Prostate gland (tissue), 2 donors: ENCODE results near the gene MICALL1. TPM values are rescaled to one million over a fixed set of nuclear protein-coding genes. Genes with fewer than 3 reads are reported as not detected.

Experiments
- DNase-seq: peaks from one replicate; pipeline ENCODE4 v3.0.0-alpha.2; 2019; ENCODE audit warnings: low spot score
- H3K27ac ChIP-seq, 2 donors: fragments of 200-600 bp; sonication (generic); 2 replicates each; pipeline ENCODE4 v1.5.1; 2017 to 2019
- H3K27me3 ChIP-seq: fragments of 200-600 bp; sonication (generic); replicated peaks from 2 replicates; pipeline ENCODE4 v1.5.1; 2019; ENCODE audit not compliant: insufficient read depth
- H3K36me3 ChIP-seq, 2 donors: fragments of 200-600 bp; sonication (generic); 1 replicate in 1 of 2; 2 replicates in 1 of 2; pipeline versions ENCODE4 v1.5.1 to v1.8.1; 2017 to 2019
- H3K4me1 ChIP-seq: fragments of 200-600 bp; sonication (generic); replicated peaks from 2 replicates; pipeline ENCODE4 v1.5.1; 2019
- H3K4me3 ChIP-seq, 2 donors: fragments of 200-600 bp; sonication (generic); 2 replicates each; pipeline ENCODE4 v1.5.1; 2017 to 2019
- H3K9me3 ChIP-seq: fragments of 200-600 bp; sonication (generic); 2 replicates; pipeline ENCODE4 v1.5.1; 2017
- POLR2A ChIP-seq: fragments of 450-650 bp; IDR thresholded peaks from one replicate; pipeline ENCODE4 v1.6.1; 2016; ENCODE audit warnings: antibody characterized with exemption, mild to moderate bottlenecking
- POLR2AphosphoS5 ChIP-seq: sonication (generic); formaldehyde crosslinking; IDR thresholded peaks from one replicate; pipeline ENCODE4 v1.6.1; 2017; ENCODE audit warnings: antibody characterized with exemption
- WGBS: methylation state at CpG from one replicate; pipeline ENCODE4 v1.1.5; 2018; 5-methylcytosine and 5-hydroxymethylcytosine counted together
- intact Hi-C: fragments of 100-400 bp; cut with DNase I; formaldehyde crosslinking; loops from one replicate; pipeline ENCODE4 v1.14.2; 2022
- total RNA-seq, 2 donors: library from RNA; depleted of rRNA; stranded (reverse); fragments of >200 nt; gene quantifications; one replicate each; pipeline ENCODE4 v1.1.0, GENCODE V29; 2016
- TF ChIP-seq, protein P1 (sequence below), 4 experiments: fragments of 200-600 bp in 2 of 4; fragments of 450-650 bp in 2 of 4; sonication (generic) in 2 of 4; IDR thresholded peaks; 1 replicate in 3 of 4; 2 replicates in 1 of 4; pipeline ENCODE4 v1.5.1; 2016 to 2019; ENCODE audit warnings: antibody characterized with exemption in 4 of 4, mild to moderate bottlenecking in 2 of 4, moderate library complexity in 2 of 4

MICALL1 gene
- total RNA-seq, 2 donors from 2014 or later, result 42.8 to 62.8 TPM

DNA sequence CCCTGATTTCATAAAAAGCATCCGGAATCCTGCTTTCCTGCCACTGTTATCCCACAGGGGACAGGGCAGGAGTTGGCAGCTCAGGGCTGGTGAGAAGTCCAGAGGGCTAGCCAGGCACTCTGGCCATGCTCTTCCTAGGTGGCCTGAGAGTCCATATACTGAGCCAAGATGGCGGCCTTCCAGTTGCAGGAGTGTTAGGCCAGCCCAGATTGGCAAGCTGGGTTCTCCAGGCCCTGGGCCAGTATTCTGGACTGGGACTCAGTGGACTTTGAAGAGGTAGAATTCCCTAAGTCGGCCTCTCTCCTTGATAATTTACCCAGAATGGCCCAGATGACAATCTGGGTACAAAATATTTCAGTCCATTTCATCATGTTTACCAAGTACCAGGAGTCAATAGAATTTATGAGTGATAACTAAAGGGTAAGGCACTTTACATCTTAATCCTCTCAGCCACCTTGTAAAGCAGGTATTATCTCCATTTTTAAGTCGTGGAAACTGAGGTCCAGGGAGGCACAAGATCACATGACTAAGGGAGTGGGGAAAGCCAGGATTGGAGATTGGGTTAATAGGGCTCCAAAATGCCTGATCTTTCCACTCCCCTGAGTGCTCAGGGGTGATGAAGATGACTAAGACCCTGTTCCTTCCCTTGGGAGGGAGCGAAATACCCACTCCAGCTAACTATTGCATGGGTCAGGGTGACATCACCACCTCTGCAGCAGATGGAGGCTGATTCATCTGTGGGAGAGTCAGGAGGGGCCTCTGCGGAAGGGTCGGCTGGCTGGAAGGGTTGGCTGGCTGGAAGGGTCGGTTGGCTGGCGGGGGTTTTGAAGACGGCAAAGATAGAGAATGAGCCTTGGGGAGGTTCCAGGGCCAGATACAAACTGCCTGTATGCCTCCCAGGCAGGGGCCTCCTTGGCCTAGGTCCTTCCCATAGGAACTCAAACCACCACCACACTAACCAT is 1.2 kb upstream of the MICALL1 start:
- no peaks in the 10 kb centered on the region for H3K9me3 ChIP-seq
- WGBS, result 61% methylated on average over 10 of the region's 10 CpGs
- TF ChIP-seq POLR2A, result peak; percentile 35
- TF ChIP-seq, protein P1, sequence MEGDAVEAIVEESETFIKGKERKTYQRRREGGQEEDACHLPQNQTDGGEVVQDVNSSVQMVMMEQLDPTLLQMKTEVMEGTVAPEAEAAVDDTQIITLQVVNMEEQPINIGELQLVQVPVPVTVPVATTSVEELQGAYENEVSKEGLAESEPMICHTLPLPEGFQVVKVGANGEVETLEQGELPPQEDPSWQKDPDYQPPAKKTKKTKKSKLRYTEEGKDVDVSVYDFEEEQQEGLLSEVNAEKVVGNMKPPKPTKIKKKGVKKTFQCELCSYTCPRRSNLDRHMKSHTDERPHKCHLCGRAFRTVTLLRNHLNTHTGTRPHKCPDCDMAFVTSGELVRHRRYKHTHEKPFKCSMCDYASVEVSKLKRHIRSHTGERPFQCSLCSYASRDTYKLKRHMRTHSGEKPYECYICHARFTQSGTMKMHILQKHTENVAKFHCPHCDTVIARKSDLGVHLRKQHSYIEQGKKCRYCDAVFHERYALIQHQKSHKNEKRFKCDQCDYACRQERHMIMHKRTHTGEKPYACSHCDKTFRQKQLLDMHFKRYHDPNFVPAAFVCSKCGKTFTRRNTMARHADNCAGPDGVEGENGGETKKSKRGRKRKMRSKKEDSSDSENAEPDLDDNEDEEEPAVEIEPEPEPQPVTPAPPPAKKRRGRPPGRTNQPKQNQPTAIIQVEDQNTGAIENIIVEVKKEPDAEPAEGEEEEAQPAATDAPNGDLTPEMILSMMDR (IDR thresholded peaks at IDR 0.05), result no peak
- H3K36me3 ChIP-seq, result no peaks in the 10 kb centered on the region
- H3K4me1 ChIP-seq, result no peaks in the 10 kb centered on the region
- no peak overlapping the region for H3K4me3 ChIP-seq
- intact Hi-C loops, result no loop called here
- peak overlapping the region; percentile 84 to 90 for H3K27ac ChIP-seq
- no peaks in the 10 kb centered on the region for H3K27me3 ChIP-seq
- no peak for DNase-seq

DNA sequence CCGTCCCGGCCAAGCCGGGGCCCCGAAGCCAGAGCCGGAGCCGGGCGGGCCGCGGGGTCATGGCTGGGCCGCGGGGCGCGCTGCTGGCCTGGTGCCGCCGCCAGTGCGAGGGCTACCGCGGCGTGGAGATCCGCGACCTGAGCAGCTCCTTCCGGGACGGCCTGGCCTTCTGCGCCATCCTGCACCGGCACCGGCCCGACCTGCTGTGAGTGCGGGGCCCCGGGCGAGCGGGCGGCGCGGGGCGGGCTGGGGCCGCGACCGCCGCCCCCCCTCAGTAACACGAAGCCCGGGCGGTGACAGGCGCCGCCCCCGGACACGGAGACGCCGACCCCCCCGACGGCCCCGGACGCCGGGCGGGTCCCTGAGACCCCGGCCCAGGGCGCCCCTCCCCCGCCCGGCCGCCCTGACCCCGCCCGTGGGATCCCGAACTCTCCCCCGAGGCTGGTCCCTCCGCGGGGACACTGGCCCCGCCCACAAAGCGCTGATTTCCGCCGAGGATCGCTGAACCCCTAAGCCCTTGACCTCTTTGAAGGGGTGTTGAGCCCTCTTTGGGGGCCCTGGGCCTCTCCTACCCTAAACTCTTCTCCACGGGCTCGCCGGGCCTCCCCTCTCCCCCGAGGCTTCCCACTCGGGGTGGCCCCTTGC is 389 bp downstream of the MICALL1 start:
- WGBS, result 2% methylated on average over 20 of the region's 75 CpGs
- Histone ChIP-seq H3K4me3 (peak overlapping the region; percentile 77 to 83), H3K4me1 (peaks cover 2% of the 10 kb centered on the region), H3K36me3 (no peaks in the 10 kb centered on the region), H3K27me3 (no peaks in the 10 kb centered on the region), H3K9me3 (no peaks in the 10 kb centered on the region), H3K27ac (peak overlapping the region; percentile 84 to 90)
- TF ChIP-seq, protein P1 (IDR thresholded peaks at IDR 0.05), result no peak
- TF ChIP-seq POLR2AphosphoS5 (no peak), POLR2A (no peak)
- DNase-seq, result no peak
- intact Hi-C loops, result loop anchor here (2.0 kb wide), 1 partner anchor 26 kb away; no protein-coding TSS in a partner anchor

DNA sequence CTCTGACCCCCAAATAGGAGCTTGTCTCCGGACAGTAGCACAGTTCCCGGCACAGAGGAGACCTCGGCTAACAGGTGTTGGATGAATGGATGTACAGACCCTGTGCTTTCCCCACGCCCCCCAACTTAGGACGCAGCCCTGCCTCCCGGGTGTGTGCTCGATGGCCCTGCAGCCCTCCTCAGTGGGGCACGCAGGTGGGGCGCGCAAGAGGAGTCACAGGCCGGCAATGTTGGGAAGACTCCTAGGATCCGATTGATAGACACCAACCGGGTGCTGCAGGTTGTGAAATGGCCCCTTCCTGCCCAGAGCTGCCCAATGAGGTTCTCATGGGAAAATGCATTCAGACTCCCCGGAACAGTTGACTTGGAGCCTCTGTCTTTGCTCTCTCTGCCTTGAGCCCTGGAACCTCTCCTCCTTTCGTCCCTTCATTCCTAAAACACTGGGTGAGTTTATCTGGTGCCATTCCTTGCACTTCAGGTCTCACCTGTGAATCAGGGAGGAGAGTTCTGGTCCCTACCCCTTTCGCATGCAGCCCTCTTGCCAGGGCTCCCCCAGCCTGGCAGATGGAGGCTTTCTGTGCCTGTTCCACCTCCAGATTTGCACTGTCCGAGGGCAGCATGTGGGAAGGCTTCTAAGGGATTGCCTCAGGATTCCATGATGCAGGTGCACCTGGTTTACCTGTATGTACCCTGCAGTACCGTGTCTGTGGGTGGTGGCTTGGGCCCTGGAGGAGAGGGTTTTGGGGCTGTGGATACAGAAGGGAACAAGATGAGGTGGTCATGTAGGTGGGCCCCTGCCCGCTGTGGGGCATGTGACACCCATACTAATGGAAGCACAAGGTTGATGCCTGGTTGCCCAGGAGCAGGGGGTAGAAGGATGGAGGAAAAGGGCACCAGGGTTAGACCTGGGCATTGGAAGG is 1.2 kb downstream of the MICALL1 start:
- peaks cover 4% of the 10 kb centered on the region for H3K4me1 ChIP-seq
- H3K36me3 ChIP-seq, result no peaks in the 10 kb centered on the region
- peak overlapping the region; percentile 77 to 83 for H3K4me3 ChIP-seq
- no peaks in the 10 kb centered on the region for H3K9me3 ChIP-seq
- intact Hi-C loops, result loop anchor here (2.0 kb wide), 1 partner anchor 26 kb away; no protein-coding TSS in a partner anchor
- WGBS, result 19% methylated on average over 19 of the region's 19 CpGs
- TF ChIP-seq, protein P1 (IDR thresholded peaks at IDR 0.05), result no peak
- TF ChIP-seq POLR2A, result no peak
- TF ChIP-seq POLR2AphosphoS5, result no peak
- no peak for DNase-seq
- no peaks in the 10 kb centered on the region for H3K27me3 ChIP-seq
- peak overlapping the region; percentile 84 to 90 for H3K27ac ChIP-seq

DNA sequence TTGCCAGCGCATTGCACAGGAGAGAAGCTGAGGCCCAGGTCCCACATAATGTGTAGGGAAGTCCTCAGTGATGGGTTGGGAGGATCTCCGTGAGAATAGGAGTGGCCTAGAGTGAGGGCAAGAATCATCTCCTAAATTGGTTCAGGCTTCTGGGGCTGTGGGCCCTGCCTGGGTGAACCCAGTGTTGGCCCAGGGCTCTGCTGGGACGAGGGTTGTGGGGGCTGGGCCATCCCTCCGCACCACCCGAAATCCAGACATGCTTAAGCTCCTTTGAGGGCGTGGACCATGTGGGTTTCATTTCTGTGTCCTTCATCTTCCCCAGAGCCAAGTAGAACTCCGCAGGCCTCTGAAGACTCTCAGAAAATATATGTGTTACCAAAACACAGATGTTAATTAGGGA is 3.7 kb downstream of the MICALL1 start:
- WGBS, result 70% methylated on average over 7 of the region's 7 CpGs
- Histone ChIP-seq H3K4me3 (no peak overlapping the region), H3K36me3 (peaks cover 0 to 7% of the 10 kb centered on the region in 2 donors), H3K27me3 (no peaks in the 10 kb centered on the region), H3K4me1 (peaks cover 4% of the 10 kb centered on the region), H3K27ac (peak overlapping the region; percentile 66 to 68), H3K9me3 (no peaks in the 10 kb centered on the region)
- DNase-seq, result no peak
- no peak for TF ChIP-seq POLR2AphosphoS5
- no peak for TF ChIP-seq POLR2A
- TF ChIP-seq, protein P1 (IDR thresholded peaks at IDR 0.05), result no peak
- intact Hi-C loops, result no loop called here
